Stimulated activated naive CD8-positive, alpha-beta T cell treated with anti-CD3 and anti-CD28 coated beads, Interleukin-15, Interleukin-2, amounts not matched to agents 100 U/mL and 50 U/mL, for 24 hours (primary cell): ENCODE data around the gene UBAC2.
A peak's percentile ranks its signal among the peaks of the same experiment; 100 is the strongest.
"Not testable (repeated sequence)": the region's sequence is repeated elsewhere in the genome, so short reads cannot be mapped to it uniquely, and the experiment has no call there.

Source experiments
- ATAC-seq: fragments of 150-1000 bp; cut with Tn5 transposase; one replicate; pipeline ENCODE4 v1.10.0; 2021
- DNase-seq: peaks from one replicate; pipeline ENCODE4 v3.0.0; 2021

Gene UBAC2

GRCh38 chr13:99185606-99186005 is 15.0 kb upstream of the UBAC2 start:
- ATAC-seq = no peak
- DNase-seq = no peak

- ATAC-seq (no peak), DNase-seq (no peak)
These were observed 10.3 kb upstream of the UBAC2 start for GRCh38 chr13:99190147-99190985.

- DNase-seq (no peak), ATAC-seq (no peak)
These were observed 9.2 kb upstream of the UBAC2 start for GRCh38 chr13:99191336-99191899.

GRCh38 chr13:99191900-99192399 is 8.7 kb upstream of the UBAC2 start:
- ATAC-seq (no peak), DNase-seq (no peak)

- DNase-seq = no peak
- ATAC-seq = no peak
These were observed 8.2 kb upstream of the UBAC2 start for GRCh38 chr13:99192480-99192879.

- ATAC-seq (no peak), DNase-seq (no peak)
These were observed 7.5 kb upstream of the UBAC2 start for GRCh38 chr13:99193152-99193551.

GRCh38 chr13:99196466-99197116 is 4.1 kb upstream of the UBAC2 start:
- ATAC-seq (no peak), DNase-seq (no peak)

GRCh38 chr13:99197117-99197651 is 3.5 kb upstream of the UBAC2 start:
- ATAC-seq = no peak
- no peak for DNase-seq

GRCh38 chr13:99199541-99200431 is 868 bp upstream of the UBAC2 start:
- ATAC-seq (no peak), DNase-seq (peak; percentile 42)

- ATAC-seq = peak; percentile 15
- DNase-seq = no peak
These were observed 3.2 kb downstream of the UBAC2 start for GRCh38 chr13:99203601-99204579.

GRCh38 chr13:99205621-99206220 is 5.1 kb downstream of the UBAC2 start:
- DNase-seq (no peak), ATAC-seq (no peak)

- DNase-seq = no peak
- ATAC-seq = no peak
These were observed 5.6 kb downstream of the UBAC2 start for GRCh38 chr13:99206226-99206625.

GRCh38 chr13:99206873-99207272 is 6.2 kb downstream of the UBAC2 start:
- ATAC-seq (no peak), DNase-seq (no peak)

- DNase-seq (no peak), ATAC-seq (no peak)
These were observed 6.9 kb downstream of the UBAC2 start for GRCh38 chr13:99207511-99207910.

- no peak for ATAC-seq
- no peak for DNase-seq
These were observed 7.5 kb downstream of the UBAC2 start for GRCh38 chr13:99208185-99208584.

- DNase-seq = no peak
These were observed 8.3 kb downstream of the UBAC2 start for GRCh38 chr13:99208845-99209527.

GRCh38 chr13:99210627-99211026 is 10.0 kb downstream of the UBAC2 start:
- ATAC-seq, DNase-seq: not testable (repeated sequence)

More at GRCh38 chr13:99208845-99209527, 8.3 kb downstream of the UBAC2 start:
- no peak for ATAC-seq

GRCh38 chr13:99211421-99212035 is 10.9 kb downstream of the UBAC2 start:
- ATAC-seq = no peak

GRCh38 chr13:99214232-99214631 is 13.6 kb downstream of the UBAC2 start:
- peak; percentile 70 for DNase-seq
- peak; percentile 88 for ATAC-seq

More at GRCh38 chr13:99211421-99212035, 10.9 kb downstream of the UBAC2 start:
- no peak for DNase-seq
